Measurements from ENCODE around the gene SRRM5.

GRCh38 chr19:43609872-43610271, 2.0 kb upstream of the SRRM5 start:
- no peak for TF ChIP-seq POLR2A (IDR thresholded peaks at IDR 0.05; ENCODE audit: insufficient read depth in 1 of 2, low read depth in 2 of 2, low read length in 2 of 2)
- TF ChIP-seq KLF9 (CRISPR knock-in tag; IDR thresholded peaks at IDR 0.05; ENCODE audit: low read depth): no peak
- TF ChIP-seq NR2F1 (CRISPR knock-in tag; IDR thresholded peaks at IDR 0.05): no peak
- no peak for TF ChIP-seq ZNF780A (CRISPR knock-in tag; IDR thresholded peaks at IDR 0.05)
- TF ChIP-seq ZBTB2 (CRISPR knock-in tag; IDR thresholded peaks at IDR 0.05; ENCODE audit: low read depth): no peak
- no peak for TF ChIP-seq NCOA5 (CRISPR knock-in tag; IDR thresholded peaks at IDR 0.05)
- TF ChIP-seq ZNF776 (CRISPR knock-in tag; IDR thresholded peaks at IDR 0.05): no peak
- no peak for TF ChIP-seq CTCF (CRISPR knock-in tag; IDR thresholded peaks at IDR 0.05)
- TF ChIP-seq NAIF1 (CRISPR knock-in tag; IDR thresholded peaks at IDR 0.05; ENCODE audit: borderline replicate concordance): no peak

All from HepG2 (cell line).